Trophoblast cell (in vitro differentiated cells and primary cell): Measurements from ENCODE around the gene BLM.

ENCODE experiments used
- DNase-seq, 2 donors: peaks; one replicate each; pipeline ENCODE4 v3.0.0-alpha.2; 2016
- H2AFZ ChIP-seq: 2 replicates; pipeline ENCODE4 v1.6.1; 2013; ENCODE audit warnings: low read length, moderate library complexity, mild to moderate bottlenecking; ENCODE audit not compliant: insufficient read depth, poor library complexity
- H2AK5ac ChIP-seq: 2 replicates; pipeline ENCODE4 v1.6.1; 2013; ENCODE audit warnings: mild to moderate bottlenecking, low read length
- H2BK120ac ChIP-seq: 2 replicates; pipeline ENCODE4 v1.6.1; 2013; ENCODE audit warnings: low read length, mild to moderate bottlenecking, moderate library complexity; ENCODE audit not compliant: insufficient read depth, poor library complexity
- H2BK12ac ChIP-seq: 2 replicates; pipeline ENCODE4 v1.6.1; 2013; ENCODE audit warnings: mild to moderate bottlenecking, low read length, moderate library complexity
- H2BK5ac ChIP-seq: 2 replicates; pipeline ENCODE4 v1.6.1; 2013; ENCODE audit warnings: low read length, low read depth, moderate library complexity, mild to moderate bottlenecking; ENCODE audit not compliant: poor library complexity
- H3K14ac ChIP-seq: 2 replicates; pipeline ENCODE4 v1.6.1; 2013; ENCODE audit warnings: mild to moderate bottlenecking, low read length
- H3K18ac ChIP-seq: 2 replicates; pipeline ENCODE4 v1.6.1; 2013; ENCODE audit warnings: mild to moderate bottlenecking, low read length
- H3K23ac ChIP-seq: 2 replicates; pipeline ENCODE4 v1.6.1; 2013; ENCODE audit warnings: low read length
- H3K27ac ChIP-seq: 2 replicates; pipeline ENCODE4 v1.5.1; 2013; ENCODE audit warnings: low read depth, mild to moderate bottlenecking, inconsistent platforms, low read length, moderate library complexity
- H3K27me3 ChIP-seq: 2 replicates; pipeline ENCODE4 v1.6.1; 2013; ENCODE audit warnings: inconsistent platforms, mild to moderate bottlenecking, low read length, moderate library complexity; ENCODE audit not compliant: insufficient read depth
- H3K36me3 ChIP-seq, 2 experiments: 1 replicate in 1 of 2; 2 replicates in 1 of 2; pipeline ENCODE4 v1.6.1; 2013; ENCODE audit warnings: low read length in 2 of 2, mild to moderate bottlenecking in 2 of 2, moderate library complexity in 1 of 2; ENCODE audit not compliant: insufficient read depth in 2 of 2, control insufficient read depth in 1 of 2
- H3K4ac ChIP-seq: 2 replicates; pipeline ENCODE4 v1.6.1; 2013; ENCODE audit warnings: low read depth, mild to moderate bottlenecking, low read length, moderate library complexity
- H3K4me1 ChIP-seq, 2 experiments: 1 replicate in 1 of 2; 2 replicates in 1 of 2; pipeline ENCODE4 v1.6.1; 2013; ENCODE audit warnings: low read length in 2 of 2, mild to moderate bottlenecking in 2 of 2, moderate library complexity in 1 of 2; ENCODE audit not compliant: insufficient read depth in 2 of 2, control insufficient read depth in 1 of 2
- H3K4me2 ChIP-seq: 2 replicates; pipeline ENCODE4 v1.6.1; 2013; ENCODE audit warnings: inconsistent platforms, mild to moderate bottlenecking, low read length, moderate library complexity
- H3K4me3 ChIP-seq: 2 replicates; pipeline ENCODE4 v1.5.1; 2013; ENCODE audit warnings: mild to moderate bottlenecking, low read depth, low read length, inconsistent platforms
- H3K79me1 ChIP-seq: one replicate; pipeline ENCODE4 v1.6.1; 2013; ENCODE audit warnings: low read length
- H3K79me2 ChIP-seq: 2 replicates; pipeline ENCODE4 v1.6.1; 2013; ENCODE audit warnings: low read length, mild to moderate bottlenecking; ENCODE audit not compliant: control insufficient read depth, insufficient read depth, poor library complexity
- H3K9ac ChIP-seq: 2 replicates; pipeline ENCODE4 v1.6.1; 2013; ENCODE audit warnings: mild to moderate bottlenecking, low read length
- H3K9me3 ChIP-seq: 2 replicates; pipeline ENCODE4 v1.6.1; 2013; ENCODE audit warnings: low read depth, mild to moderate bottlenecking, control low read depth, inconsistent platforms, low read length; ENCODE audit not compliant: insufficient read depth
- H4K12ac ChIP-seq: 2 replicates; pipeline ENCODE4 v1.6.1; 2013; ENCODE audit warnings: low read depth, mild to moderate bottlenecking, low read length, moderate library complexity
- H4K8ac ChIP-seq: 2 replicates; pipeline ENCODE4 v1.6.1; 2013; ENCODE audit warnings: low read depth, mild to moderate bottlenecking, low read length, moderate library complexity
- H4K91ac ChIP-seq: one replicate; pipeline ENCODE4 v1.6.1; 2013; ENCODE audit warnings: low read depth, mild to moderate bottlenecking, low read length, moderate library complexity
- WGBS: extraction: QIAGEN DNeasy Blood & Tissue Kit; methylation state at CpG from one replicate; pipeline ENCODE4 v1.1.7; 2013; ENCODE audit warnings: missing lambda C conversion rate; ENCODE audit not compliant: insufficient read length, insufficient coverage; ENCODE audit errors: extremely low coverage; 5-methylcytosine and 5-hydroxymethylcytosine counted together

Gene BLM

GRCh38 chr15:90691982-90692773 is 25.0 kb upstream of the BLM start:
- Histone ChIP-seq H2BK5ac (no peak overlapping the region), H3K4ac (no peak overlapping the region), H3K4me2 (no peak overlapping the region), H3K4me3 (no peak overlapping the region), H3K79me2 (no peaks in the 10 kb centered on the region), H4K91ac (no peak overlapping the region), H2AFZ (no peak overlapping the region), H3K18ac (no peak overlapping the region), H3K4me1 (no peaks in the 10 kb centered on the region), H3K9me3 (no peaks in the 10 kb centered on the region), H2BK120ac (no peak overlapping the region), H3K14ac (no peak overlapping the region), H3K27me3 (no peaks in the 10 kb centered on the region), H2BK12ac (no peak overlapping the region), H3K36me3 (no peaks in the 10 kb centered on the region), H4K8ac (no peak overlapping the region), H3K27ac (no peak overlapping the region), H3K23ac (no peak overlapping the region), H3K79me1 (no peaks in the 10 kb centered on the region), H2AK5ac (no peak overlapping the region), H3K9ac (no peak overlapping the region), H4K12ac (no peak overlapping the region)
- WGBS = no CpG with 5 or more reads among the region's 4 CpGs
- DNase-seq = no peak

- no peak overlapping the region for H3K18ac ChIP-seq
- no peak overlapping the region for H2BK120ac ChIP-seq
- no peaks in the 10 kb centered on the region for H3K36me3 ChIP-seq
- H3K9me3 ChIP-seq = no peaks in the 10 kb centered on the region
- H4K12ac ChIP-seq = no peak overlapping the region
- no peak overlapping the region for H4K8ac ChIP-seq
- H3K79me1 ChIP-seq = no peaks in the 10 kb centered on the region
- H3K4ac ChIP-seq = no peak overlapping the region
- H3K9ac ChIP-seq = no peak overlapping the region
- H3K4me1 ChIP-seq = no peaks in the 10 kb centered on the region
- no peak overlapping the region for H3K4me2 ChIP-seq
- no peak overlapping the region for H2BK5ac ChIP-seq
- no peak overlapping the region for H3K14ac ChIP-seq
- H2BK12ac ChIP-seq = no peak overlapping the region
- H3K27ac ChIP-seq = no peak overlapping the region
- no peaks in the 10 kb centered on the region for H3K79me2 ChIP-seq
- no peak overlapping the region for H2AFZ ChIP-seq
- no peak overlapping the region for H2AK5ac ChIP-seq
- no peak overlapping the region for H4K91ac ChIP-seq
- DNase-seq = no peak
- no peak overlapping the region for H3K23ac ChIP-seq
- no peak overlapping the region for H3K4me3 ChIP-seq
- no peaks in the 10 kb centered on the region for H3K27me3 ChIP-seq
Measured at GRCh38 chr15:90694987-90695386, 22.2 kb upstream of the BLM start.

- Histone ChIP-seq H3K4me2 (no peak overlapping the region), H4K12ac (no peak overlapping the region), H3K18ac (no peak overlapping the region), H3K9ac (no peak overlapping the region), H3K23ac (no peak overlapping the region), H2BK5ac (no peak overlapping the region), H2BK120ac (no peak overlapping the region), H3K4me1 (no peaks in the 10 kb centered on the region), H2BK12ac (no peak overlapping the region), H2AK5ac (no peak overlapping the region), H3K4me3 (no peak overlapping the region), H3K36me3 (no peaks in the 10 kb centered on the region), H3K79me2 (no peaks in the 10 kb centered on the region), H3K27me3 (no peaks in the 10 kb centered on the region), H3K14ac (no peak overlapping the region), H4K8ac (no peak overlapping the region), H2AFZ (no peak overlapping the region), H3K9me3 (no peaks in the 10 kb centered on the region), H3K27ac (no peak overlapping the region), H3K79me1 (no peaks in the 10 kb centered on the region), H4K91ac (no peak overlapping the region), H3K4ac (no peak overlapping the region)
- no CpG with 5 or more reads among the region's 1 CpG for WGBS
- no peak for DNase-seq
Measured at GRCh38 chr15:90697175-90697574, 20.0 kb upstream of the BLM start.

GRCh38 chr15:90698629-90699028 is 18.5 kb upstream of the BLM start:
- no peak overlapping the region for H2BK120ac ChIP-seq
- no peak overlapping the region for H3K23ac ChIP-seq
- no CpG with 5 or more reads among the region's 3 CpGs for WGBS
- H3K79me2 ChIP-seq = no peaks in the 10 kb centered on the region
- no peak overlapping the region for H3K9ac ChIP-seq
- no peaks in the 10 kb centered on the region for H3K27me3 ChIP-seq
- H2AK5ac ChIP-seq = no peak overlapping the region
- no peaks in the 10 kb centered on the region for H3K36me3 ChIP-seq
- no peak overlapping the region for H3K4me2 ChIP-seq
- H3K4me3 ChIP-seq = no peak overlapping the region
- H4K8ac ChIP-seq = no peak overlapping the region
- H3K79me1 ChIP-seq = no peaks in the 10 kb centered on the region
- peaks cover 2% of the 10 kb centered on the region for H3K9me3 ChIP-seq
- H3K14ac ChIP-seq = no peak overlapping the region
- DNase-seq = no peak
- H3K4me1 ChIP-seq = no peaks in the 10 kb centered on the region
- no peak overlapping the region for H4K12ac ChIP-seq
- H3K4ac ChIP-seq = no peak overlapping the region
- H2AFZ ChIP-seq = no peak overlapping the region
- no peak overlapping the region for H3K18ac ChIP-seq
- no peak overlapping the region for H4K91ac ChIP-seq
- no peak overlapping the region for H3K27ac ChIP-seq
- H2BK5ac ChIP-seq = no peak overlapping the region
- no peak overlapping the region for H2BK12ac ChIP-seq
